Globus pallidus (tissue), 1 donor: Measurements from ENCODE around the gene CDC42.

Source experiments
- DNase-seq: peaks from one replicate; pipeline ENCODE4 v3.0.0-alpha.2; 2015; ENCODE audit warnings: low spot score

Gene CDC42

DNA sequence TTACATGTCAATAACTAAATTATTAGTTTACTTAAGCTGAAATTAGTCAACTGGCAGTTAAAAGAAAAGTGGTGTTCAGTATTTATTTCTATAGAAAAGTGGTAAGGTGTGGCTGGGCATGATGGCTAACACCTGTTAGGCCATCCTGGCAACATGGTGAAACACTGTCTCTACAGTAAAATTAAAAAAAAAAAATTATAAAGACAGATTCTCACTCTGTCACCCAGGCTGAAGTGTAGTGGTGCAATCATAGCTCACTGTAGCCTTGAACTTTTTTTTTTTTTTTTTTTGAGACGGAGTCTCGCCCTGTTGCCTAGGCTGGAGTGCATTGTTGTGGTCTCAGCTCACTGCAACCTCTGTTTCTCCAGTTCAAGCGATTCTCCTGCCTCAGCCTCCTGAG lies 57.5 kb downstream of the CDC42 start:
- no peak for DNase-seq

GRCh38 chr1:22111115-22111514 lies 58.6 kb downstream of the CDC42 start:
- DNase-seq: no peak

- DNase-seq: no peak
Observed at GRCh38 chr1:22111620-22112019, 59.1 kb downstream of the CDC42 start.

DNA sequence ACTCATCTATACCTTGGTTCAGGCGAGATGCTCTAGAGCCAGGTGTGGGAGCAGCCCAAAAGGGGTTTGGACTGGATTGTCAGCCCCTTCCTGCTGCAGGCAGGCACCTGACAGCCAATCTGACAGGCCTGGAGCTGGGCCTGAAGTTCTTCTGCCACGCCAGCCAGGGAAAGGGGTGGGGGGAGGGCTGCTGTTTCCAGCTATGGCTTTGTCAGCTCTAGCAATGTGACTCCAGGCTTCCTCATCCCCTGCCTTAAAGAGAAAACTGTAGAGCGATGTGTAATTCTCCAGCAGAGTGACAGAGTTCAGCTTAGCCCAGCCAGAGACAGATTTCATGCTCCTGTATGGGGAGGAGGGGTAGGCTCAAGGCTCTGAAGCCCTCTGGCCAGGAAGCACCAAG lies 60.0 kb downstream of the CDC42 start:
- DNase-seq: no peak

DNA sequence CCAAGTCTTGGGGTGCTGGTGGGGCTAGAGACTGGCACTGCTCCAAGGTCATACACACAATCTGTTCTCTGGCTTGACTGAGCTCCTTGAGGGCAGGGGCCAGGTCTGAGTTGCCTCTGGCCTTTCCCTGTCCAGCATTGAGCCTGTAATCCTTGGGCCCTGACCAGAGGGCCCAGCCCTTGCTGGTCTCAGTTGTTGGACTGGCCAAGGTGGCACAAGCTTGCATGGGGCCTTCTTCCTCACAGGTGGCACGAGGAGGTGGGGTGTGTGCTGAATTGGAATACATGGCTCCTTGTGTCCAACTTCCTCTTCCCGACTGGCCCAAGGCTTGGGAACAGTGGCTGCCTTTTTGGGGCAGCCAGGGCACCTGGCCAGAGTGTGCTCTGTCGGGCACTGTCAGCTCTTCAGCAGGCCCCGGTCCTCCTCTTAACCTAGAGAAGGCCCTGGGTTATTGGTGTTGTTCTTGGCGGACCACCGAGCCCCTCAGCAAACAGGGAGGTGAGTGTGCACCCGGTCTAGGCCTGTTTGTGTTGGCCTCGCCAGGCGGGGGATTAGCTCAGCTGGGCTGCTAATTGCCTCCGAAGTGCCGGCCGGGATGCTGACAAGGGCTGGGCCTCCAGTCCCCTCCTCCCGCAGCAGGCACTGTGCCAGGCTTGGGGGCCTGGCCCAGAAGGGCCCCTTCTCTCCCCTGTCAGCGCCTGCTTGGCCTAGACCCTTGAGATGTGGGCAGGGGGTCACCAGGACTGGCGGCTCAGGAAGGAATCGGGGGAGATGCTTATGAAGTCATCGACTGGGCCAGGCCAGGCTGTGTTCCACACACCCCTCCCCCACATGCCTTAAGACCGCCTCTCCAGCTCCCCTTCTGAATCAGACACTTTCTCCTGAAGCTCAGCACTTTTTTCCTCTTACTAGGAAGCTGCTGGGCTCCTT lies 61.8 kb downstream of the CDC42 start:
- DNase-seq: no peak

GRCh38 chr1:22115286-22115685 lies 62.8 kb downstream of the CDC42 start:
- no peak for DNase-seq

GRCh38 chr1:22117238-22117637 lies 64.7 kb downstream of the CDC42 start:
- DNase-seq: peak; percentile 83

DNA sequence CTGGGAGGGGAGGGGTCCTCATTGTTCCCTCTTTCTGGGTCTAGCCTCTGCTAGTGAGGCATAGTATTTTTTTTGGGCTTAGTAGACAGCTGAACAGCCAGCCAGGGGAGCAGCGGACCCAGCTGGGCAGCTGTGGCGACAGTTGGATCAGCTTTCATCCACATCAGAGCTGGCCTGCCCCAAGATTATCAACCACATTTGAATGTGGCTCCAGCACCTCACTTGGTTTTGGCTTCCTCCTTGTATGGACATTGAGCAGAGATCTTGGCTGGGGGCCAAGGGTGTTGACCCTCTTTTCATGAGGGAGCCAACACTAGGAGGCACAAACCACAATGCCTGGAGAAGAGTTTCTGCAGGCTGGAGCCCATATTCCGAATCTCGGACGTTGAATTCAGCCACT lies 65.3 kb downstream of the CDC42 start:
- peak; percentile 41 for DNase-seq

GRCh38 chr1:22118291-22118992 lies 65.9 kb downstream of the CDC42 start:
- no peak for DNase-seq

- no peak for DNase-seq
Observed at GRCh38 chr1:22119626-22120468, 67.3 kb downstream of the CDC42 start.

DNA sequence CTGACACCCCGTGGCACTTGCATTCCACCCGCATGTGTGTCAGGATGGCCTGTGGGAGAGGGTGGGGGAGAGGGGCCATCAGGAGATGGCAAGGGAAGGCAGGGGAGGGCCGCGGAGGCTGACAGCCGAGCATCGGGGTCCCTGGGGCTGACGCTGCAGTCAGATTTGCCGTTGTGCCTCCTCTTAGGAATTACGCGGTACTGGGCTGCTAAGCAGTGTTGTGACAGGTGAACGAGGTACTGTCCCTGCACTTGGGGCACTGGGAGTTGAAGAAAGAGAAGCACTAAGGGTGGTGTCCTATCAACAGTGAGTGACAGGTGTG lies 67.9 kb downstream of the CDC42 start:
- DNase-seq: no peak

- no peak for DNase-seq
Observed at GRCh38 chr1:22121421-22121911, 69.0 kb downstream of the CDC42 start.

DNA sequence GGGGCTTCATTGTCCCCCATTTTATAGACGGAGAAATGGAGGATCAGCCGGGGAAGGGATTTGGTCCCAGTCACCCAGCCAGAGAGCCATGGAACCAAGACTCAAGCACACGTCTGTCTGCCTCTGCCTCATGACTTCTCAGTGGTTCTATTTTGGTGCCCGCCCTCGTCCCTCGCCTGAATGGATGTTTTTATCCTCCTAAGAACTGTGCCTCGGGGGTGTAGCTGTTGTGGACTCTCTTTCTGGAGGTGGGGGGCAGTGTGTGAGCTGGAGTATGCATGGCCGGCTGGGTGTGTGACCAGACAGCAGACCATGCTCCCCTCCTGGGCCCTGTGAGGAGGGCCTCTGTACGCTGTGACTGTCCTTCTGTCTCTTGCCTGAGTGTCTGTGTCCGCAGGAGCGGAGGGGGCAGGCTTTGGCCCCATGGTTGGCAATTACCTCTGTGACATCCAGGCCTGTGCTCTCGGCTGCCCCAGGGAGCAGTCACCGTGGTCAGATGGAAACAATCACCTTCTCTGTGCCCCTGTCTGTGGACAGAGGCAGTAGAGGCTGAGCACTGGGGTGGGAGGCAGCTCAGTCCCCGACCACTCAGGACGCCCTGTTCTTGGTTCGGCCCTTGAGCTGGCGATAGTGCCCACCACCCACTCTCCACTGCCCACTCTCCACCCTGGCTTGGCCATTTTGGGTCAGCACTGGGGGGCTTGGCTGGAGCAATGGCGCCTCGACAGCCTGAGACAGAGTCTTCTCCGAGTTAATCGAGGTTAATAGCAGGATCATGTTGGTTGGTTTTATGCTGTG lies 70.0 kb downstream of the CDC42 start:
- DNase-seq: peak; percentile 68

GRCh38 chr1:22123071-22123390 lies 70.5 kb downstream of the CDC42 start:
- DNase-seq: no peak

DNA sequence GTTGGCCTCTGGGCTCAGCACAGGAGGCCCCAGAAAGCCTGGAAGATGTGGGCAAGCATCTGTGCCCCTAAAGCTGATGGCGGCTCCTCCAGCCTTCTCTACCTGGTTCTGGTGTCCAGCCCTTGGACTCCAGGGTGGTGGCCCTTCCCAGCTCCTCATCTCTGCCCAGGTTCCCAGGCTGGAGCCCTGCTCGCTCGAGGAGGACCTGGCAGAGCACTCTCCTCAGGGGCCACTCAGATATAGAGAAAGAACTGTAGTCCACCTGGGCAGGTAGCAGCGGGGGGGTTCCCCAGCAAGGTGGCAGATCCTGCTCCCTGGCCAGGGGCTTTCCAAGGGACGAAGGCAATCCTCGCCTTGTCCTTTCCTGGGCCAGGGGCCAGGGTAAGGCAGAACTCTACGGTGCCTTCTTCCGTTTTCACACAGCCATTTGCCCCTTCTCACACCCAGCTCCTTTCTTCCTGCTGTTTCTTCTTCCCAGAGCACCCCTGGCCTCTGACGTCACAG lies 71.4 kb downstream of the CDC42 start:
- no peak for DNase-seq

GRCh38 chr1:22124592-22125229 lies 72.2 kb downstream of the CDC42 start:
- DNase-seq: no peak

GRCh38 chr1:22126531-22126930 lies 74.0 kb downstream of the CDC42 start:
- no peak for DNase-seq

DNA sequence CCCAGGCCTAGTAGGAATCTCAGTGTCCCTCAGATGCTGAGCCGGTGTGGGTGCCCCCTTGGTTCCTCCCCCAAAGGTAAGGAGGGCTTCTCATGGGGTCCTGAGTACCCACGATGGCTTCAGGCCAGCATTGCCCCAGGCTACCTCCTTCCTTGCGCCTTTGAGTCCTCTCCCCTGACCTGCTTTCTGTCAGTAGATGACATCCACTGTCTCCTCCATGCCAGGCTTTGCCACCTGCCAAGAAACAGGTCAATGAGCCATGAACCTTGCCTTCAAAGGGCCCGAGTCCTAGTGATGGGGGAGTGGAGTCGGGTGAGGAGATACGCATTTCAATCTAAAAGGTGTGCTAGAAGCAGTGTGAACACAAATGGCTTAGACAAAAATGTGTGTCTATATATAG lies 74.7 kb downstream of the CDC42 start:
- DNase-seq: no peak

GRCh38 chr1:22127731-22128130 lies 75.2 kb downstream of the CDC42 start:
- DNase-seq: no peak

DNA sequence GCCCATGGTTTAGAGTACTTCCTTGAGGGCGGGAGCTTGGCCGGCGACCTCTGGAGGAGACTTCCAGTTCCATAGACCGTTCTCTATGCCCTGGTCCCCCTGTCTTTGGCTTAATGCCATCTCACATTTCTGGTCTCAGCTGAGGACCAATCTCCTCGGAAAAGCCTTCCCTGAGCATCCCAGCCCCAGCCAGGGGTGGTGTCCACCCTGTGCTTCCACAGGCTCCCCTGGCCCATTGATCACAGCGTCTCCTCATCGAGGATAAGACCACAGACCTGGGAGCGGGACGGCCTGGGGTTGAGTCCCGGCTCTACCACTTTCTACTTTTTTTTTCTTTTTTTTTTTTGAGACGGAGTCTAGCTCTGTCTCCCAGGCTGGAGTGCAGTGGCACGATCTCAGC lies 75.9 kb downstream of the CDC42 start:
- DNase-seq: no peak

GRCh38 chr1:22129501-22130117 lies 77.1 kb downstream of the CDC42 start:
- DNase-seq: no peak
